Measurements from ENCODE around the gene SLC37A4. TPM values are rescaled to one million over a fixed set of nuclear protein-coding genes. Genes with fewer than 3 reads are reported as not detected.
"Not testable (repeated sequence)": the region's sequence is repeated elsewhere in the genome, so short reads cannot be mapped to it uniquely, and the experiment has no call there.

SLC37A4 gene
- total RNA-seq, 1 donor from 2014 or later = 11.6 TPM

GRCh38 chr11:118997627-118998387 is 32.9 kb downstream of the SLC37A4 start, which contains the start of gene CENATAC:
Gene CENATAC (plus strand): TSS chr11:118998138. CDS start chr11:118998198, 60 bp downstream.
- H3K36me3 ChIP-seq (ENCODE audit: control insufficient read depth, insufficient read depth, low read length) = peaks cover 1% of the 10 kb centered on the region
- TF ChIP-seq CTCF (IDR thresholded peaks at IDR 0.05; ENCODE audit: insufficient read depth, low read length, severe bottlenecking) = peak; percentile 11
- DNase-seq (ENCODE audit: low read depth) (peak; percentile 79), FAIRE-seq (no peak)
- H3K4me3 ChIP-seq (ENCODE audit: low read depth, low read length) = peak within 1 kb of the TSS; percentile 65
- H3K27me3 ChIP-seq (ENCODE audit: control insufficient read depth, insufficient read depth, low read length) = no peaks in the 10 kb centered on the region

GRCh38 chr11:118996926-118997626 is 33.6 kb downstream of the SLC37A4 start:
- H3K27me3 ChIP-seq (ENCODE audit: control insufficient read depth, insufficient read depth, low read length) = no peaks in the 10 kb centered on the region
- no peak for FAIRE-seq
- DNase-seq (ENCODE audit: low read depth) = no peak
- peak; percentile 2 for TF ChIP-seq CTCF (IDR thresholded peaks at IDR 0.05; ENCODE audit: insufficient read depth, low read length, severe bottlenecking)
- peaks cover 1% of the 10 kb centered on the region for H3K36me3 ChIP-seq (ENCODE audit: control insufficient read depth, insufficient read depth, low read length)
- peak overlapping the region; percentile 65 for H3K4me3 ChIP-seq (ENCODE audit: low read depth, low read length)

- DNase-seq (ENCODE audit: low read depth); FAIRE-seq: not testable (repeated sequence)
Observed at GRCh38 chr11:118991486-118992038, 39.1 kb downstream of the SLC37A4 start.

GRCh38 chr11:118988280-118988679 is 42.4 kb downstream of the SLC37A4 start:
- Histone ChIP-seq H3K27me3 (ENCODE audit: control insufficient read depth, insufficient read depth, low read length) (no peaks in the 10 kb centered on the region), H3K4me3 (ENCODE audit: low read depth, low read length) (no peak overlapping the region), H3K36me3 (ENCODE audit: control insufficient read depth, insufficient read depth, low read length) (no peaks in the 10 kb centered on the region)
- peak; percentile 96 for DNase-seq (ENCODE audit: low read depth)
- no peak for TF ChIP-seq CTCF (IDR thresholded peaks at IDR 0.05; ENCODE audit: insufficient read depth, low read length, severe bottlenecking)
- FAIRE-seq = peak; percentile 62

More at GRCh38 chr11:118991486-118992038, 39.1 kb downstream of the SLC37A4 start:
- H3K36me3 ChIP-seq (ENCODE audit: control insufficient read depth, insufficient read depth, low read length); H3K4me3 ChIP-seq (ENCODE audit: low read depth, low read length); H3K27me3 ChIP-seq (ENCODE audit: control insufficient read depth, insufficient read depth, low read length): not testable (repeated sequence)

GRCh38 chr11:118984825-118985224 is 45.9 kb downstream of the SLC37A4 start:
- DNase-seq (ENCODE audit: low read depth) (no peak), FAIRE-seq (no peak)
- Histone ChIP-seq H3K4me3 (ENCODE audit: low read depth, low read length) (no peak overlapping the region), H3K36me3 (ENCODE audit: control insufficient read depth, insufficient read depth, low read length) (no peaks in the 10 kb centered on the region), H3K27me3 (ENCODE audit: control insufficient read depth, insufficient read depth, low read length) (peaks cover 2% of the 10 kb centered on the region)
- TF ChIP-seq CTCF (IDR thresholded peaks at IDR 0.05; ENCODE audit: insufficient read depth, low read length, severe bottlenecking) = no peak

- not testable (repeated sequence) for DNase-seq (ENCODE audit: low read depth); H3K4me3 ChIP-seq (ENCODE audit: low read depth, low read length); FAIRE-seq; H3K27me3 ChIP-seq (ENCODE audit: control insufficient read depth, insufficient read depth, low read length); H3K36me3 ChIP-seq (ENCODE audit: control insufficient read depth, insufficient read depth, low read length)
Observed at GRCh38 chr11:118984337-118984736, 46.3 kb downstream of the SLC37A4 start.

Data from bronchial epithelial cell (primary cell).